NT2/D1 (cell line): ENCODE measurements around the gene ACYP1.
A peak's percentile ranks its signal among the peaks of the same experiment; 100 is the strongest.

Experiments used
- DNase-seq: peaks from one replicate; pipeline ENCODE4 v3.0.0-alpha.2; 2011; ENCODE audit warnings: low read depth, low spot score
- H3K27me3 ChIP-seq: 2 replicates; pipeline ENCODE4 v1.6.0; 2011; ENCODE audit warnings: mild to moderate bottlenecking; ENCODE audit not compliant: insufficient read length, insufficient read depth
- H3K36me3 ChIP-seq: 2 replicates; pipeline ENCODE4 v1.6.1; 2011; ENCODE audit warnings: mild to moderate bottlenecking, low read length, mixed read lengths; ENCODE audit not compliant: insufficient read depth, insufficient read length
- H3K4me1 ChIP-seq: 2 replicates; pipeline ENCODE4 v1.5.1; 2011; ENCODE audit not compliant: insufficient read depth, insufficient read length
- H3K4me3 ChIP-seq: 2 replicates; pipeline ENCODE4 v1.5.1; 2011; ENCODE audit warnings: low read depth; ENCODE audit not compliant: insufficient read length
- H3K9ac ChIP-seq: 2 replicates; pipeline ENCODE4 v1.6.0; 2011; ENCODE audit warnings: low read depth; ENCODE audit not compliant: insufficient read length
- H3K9me3 ChIP-seq: 2 replicates; pipeline ENCODE4 v1.5.1; 2011; ENCODE audit warnings: mild to moderate bottlenecking, low read length; ENCODE audit not compliant: insufficient read depth
- SUZ12 ChIP-seq: IDR thresholded peaks from 2 replicates; pipeline ENCODE4 v1.6.1; 2011; ENCODE audit not compliant: insufficient read length, insufficient read depth; ENCODE audit errors: extremely low read depth
- YY1 ChIP-seq: IDR thresholded peaks from 2 replicates; pipeline ENCODE4 v1.6.1; 2011; ENCODE audit not compliant: insufficient read length, insufficient read depth
- ZNF274 ChIP-seq: IDR thresholded peaks from 2 replicates; pipeline ENCODE4 v1.6.1; 2011; ENCODE audit warnings: mild to moderate bottlenecking, low read depth, low read length

The ACYP1 gene

GRCh38 chr14:75095690-75096089 lies 31.9 kb upstream of the ACYP1 start:
- H3K36me3 ChIP-seq, result peaks cover 64% of the 10 kb centered on the region
- no peak overlapping the region for H3K4me3 ChIP-seq
- DNase-seq, result no peak
- no peaks in the 10 kb centered on the region for H3K27me3 ChIP-seq
- no peak overlapping the region for H3K9ac ChIP-seq
- TF ChIP-seq ZNF274 (no peak), YY1 (no peak), SUZ12 (no peak)
- H3K9me3 ChIP-seq, result no peaks in the 10 kb centered on the region
- no peaks in the 10 kb centered on the region for H3K4me1 ChIP-seq

GRCh38 chr14:75094896-75095295 lies 31.1 kb upstream of the ACYP1 start:
- H3K4me3 ChIP-seq, result no peak overlapping the region
- H3K9me3 ChIP-seq, result no peaks in the 10 kb centered on the region
- TF ChIP-seq YY1 (no peak), SUZ12 (no peak), ZNF274 (no peak)
- no peak for DNase-seq
- H3K27me3 ChIP-seq, result no peaks in the 10 kb centered on the region
- no peak overlapping the region for H3K9ac ChIP-seq
- H3K36me3 ChIP-seq, result peaks cover 70% of the 10 kb centered on the region
- H3K4me1 ChIP-seq, result no peaks in the 10 kb centered on the region

DNA sequence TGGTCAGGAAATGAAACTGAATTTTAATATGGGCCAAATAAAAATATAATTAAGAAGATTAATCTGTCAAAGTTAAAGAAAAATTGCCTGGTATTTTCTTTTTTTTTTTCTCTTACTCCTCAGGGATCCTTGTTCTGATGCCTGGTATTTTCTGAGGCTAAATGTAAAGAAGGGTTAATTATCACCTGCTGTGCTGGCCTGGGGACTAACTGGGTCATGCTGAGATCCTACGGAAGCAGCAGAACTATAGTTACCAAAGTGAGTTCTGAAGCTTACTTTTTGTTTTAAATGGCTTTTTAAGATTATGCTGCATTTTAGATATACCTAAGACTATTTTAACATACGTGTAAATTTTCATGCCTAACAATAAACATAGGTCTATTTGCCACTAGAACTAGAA lies 28.9 kb upstream of the ACYP1 start:
- DNase-seq, result no peak
- TF ChIP-seq YY1 (no peak), SUZ12 (no peak), ZNF274 (no peak)
- Histone ChIP-seq H3K4me1 (no peaks in the 10 kb centered on the region), H3K36me3 (peaks cover 68% of the 10 kb centered on the region), H3K4me3 (no peak overlapping the region), H3K9ac (no peak overlapping the region), H3K27me3 (no peaks in the 10 kb centered on the region), H3K9me3 (no peaks in the 10 kb centered on the region)

DNA sequence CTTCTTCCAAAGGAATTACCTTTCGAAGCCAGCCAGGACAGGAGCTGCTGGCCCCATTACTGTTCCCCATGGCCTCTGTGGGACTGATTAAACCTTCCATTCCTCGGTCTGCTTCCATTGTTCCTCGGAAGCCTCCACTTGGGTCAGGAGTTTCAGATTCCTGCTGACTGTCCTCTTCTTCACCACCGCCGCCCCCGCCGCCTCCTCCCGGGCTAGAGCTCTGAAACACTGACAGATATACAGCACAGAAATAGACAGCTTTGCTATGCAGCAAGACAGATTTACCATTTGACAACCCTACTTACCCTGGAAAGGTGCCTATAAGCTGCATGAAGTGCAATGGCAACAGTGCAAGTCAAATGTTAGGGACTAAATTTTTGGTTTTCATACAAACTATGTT lies 27.4 kb upstream of the ACYP1 start:
- Histone ChIP-seq H3K27me3 (no peaks in the 10 kb centered on the region), H3K4me1 (no peaks in the 10 kb centered on the region), H3K36me3 (peaks cover 68% of the 10 kb centered on the region), H3K4me3 (no peak overlapping the region), H3K9ac (no peak overlapping the region), H3K9me3 (no peaks in the 10 kb centered on the region)
- DNase-seq, result no peak
- TF ChIP-seq ZNF274 (no peak), SUZ12 (no peak), YY1 (no peak)

DNA sequence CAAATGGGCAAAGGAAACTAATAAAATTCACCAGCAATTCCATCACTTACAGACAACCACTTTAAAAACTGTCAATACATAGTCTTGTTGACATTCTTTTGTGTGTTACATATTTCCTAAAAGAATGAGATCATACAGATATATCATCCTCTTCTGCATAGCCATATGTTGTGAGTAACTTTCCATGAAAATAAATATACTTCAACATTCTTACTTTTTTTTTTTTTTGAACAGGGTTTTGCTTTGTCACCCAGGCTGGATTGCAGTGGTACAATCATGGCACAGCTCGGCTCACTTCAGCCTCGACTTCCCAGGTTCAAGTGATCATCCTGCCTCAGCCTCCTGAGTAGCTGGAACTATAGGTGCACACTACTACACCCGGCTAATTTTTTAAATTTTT lies 26.5 kb upstream of the ACYP1 start:
- no peaks in the 10 kb centered on the region for H3K9me3 ChIP-seq

GRCh38 chr14:75088566-75089373 lies 24.9 kb upstream of the ACYP1 start:
- no peak overlapping the region for H3K4me3 ChIP-seq
- peak; percentile 38 for DNase-seq
- H3K9ac ChIP-seq, result no peak overlapping the region
- H3K27me3 ChIP-seq, result no peaks in the 10 kb centered on the region
- TF ChIP-seq YY1 (no peak), SUZ12 (no peak), ZNF274 (no peak)
- H3K4me1 ChIP-seq, result no peaks in the 10 kb centered on the region
- H3K9me3 ChIP-seq, result no peaks in the 10 kb centered on the region
- H3K36me3 ChIP-seq, result peaks cover 65% of the 10 kb centered on the region

More for the DNA sequence above, 26.5 kb upstream of the ACYP1 start:
- peaks cover 66% of the 10 kb centered on the region for H3K36me3 ChIP-seq
- H3K4me3 ChIP-seq, result no peak overlapping the region
- H3K4me1 ChIP-seq, result no peaks in the 10 kb centered on the region
- H3K9ac ChIP-seq, result no peak overlapping the region
- no peaks in the 10 kb centered on the region for H3K27me3 ChIP-seq
- TF ChIP-seq ZNF274 (no peak), SUZ12 (no peak), YY1 (no peak)
- DNase-seq, result no peak

GRCh38 chr14:75088153-75088552 lies 24.3 kb upstream of the ACYP1 start:
- peaks cover 68% of the 10 kb centered on the region for H3K36me3 ChIP-seq
- H3K9me3 ChIP-seq, result no peaks in the 10 kb centered on the region
- no peak for TF ChIP-seq YY1
- no peak for TF ChIP-seq ZNF274
- no peak for TF ChIP-seq SUZ12
- H3K4me3 ChIP-seq, result no peak overlapping the region
- no peaks in the 10 kb centered on the region for H3K27me3 ChIP-seq
- no peaks in the 10 kb centered on the region for H3K4me1 ChIP-seq
- H3K9ac ChIP-seq, result no peak overlapping the region
- DNase-seq, result no peak
